ENCODE data around the gene AP3S2.
"Not testable (repeated sequence)": the region's sequence is repeated elsewhere in the genome, so short reads cannot be mapped to it uniquely, and the experiment has no call there.

Gene AP3S2

DNA sequence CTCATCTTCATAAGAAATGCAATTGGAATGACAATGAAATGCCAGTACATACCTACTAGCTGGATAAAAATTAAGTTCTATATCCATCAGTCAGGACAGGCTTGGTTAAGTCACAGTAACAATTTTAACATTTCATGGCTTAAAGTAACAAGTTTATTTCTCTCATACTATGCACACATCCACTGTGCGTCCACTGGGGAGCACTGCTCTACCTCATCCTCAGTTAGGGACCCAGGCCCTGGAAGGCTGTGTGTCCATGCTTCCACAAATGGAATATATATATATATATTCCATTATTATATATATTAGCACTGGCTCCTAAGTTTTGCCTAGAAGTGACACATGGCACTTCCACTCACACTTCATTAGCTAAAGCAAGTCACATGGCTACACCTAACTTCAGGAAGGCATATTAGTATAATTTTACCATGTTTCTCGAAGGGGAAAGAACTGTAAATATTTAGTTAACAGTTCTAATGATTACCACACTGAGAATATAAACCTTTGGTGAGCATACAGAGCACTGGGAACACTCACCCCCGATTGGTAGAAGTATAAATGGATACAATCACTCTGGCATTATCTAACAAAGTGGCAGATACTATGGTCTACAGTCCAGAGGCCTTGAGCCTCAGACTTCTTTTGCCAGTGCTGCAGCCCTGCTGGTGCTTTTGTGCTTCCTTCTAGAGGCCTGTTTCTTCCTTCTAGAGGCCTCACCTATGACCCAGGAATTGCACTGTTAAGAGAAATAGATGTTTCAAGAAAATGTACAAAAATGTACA is 28.6 kb downstream of the AP3S2 start:
- no peak for DNase-seq

DNA sequence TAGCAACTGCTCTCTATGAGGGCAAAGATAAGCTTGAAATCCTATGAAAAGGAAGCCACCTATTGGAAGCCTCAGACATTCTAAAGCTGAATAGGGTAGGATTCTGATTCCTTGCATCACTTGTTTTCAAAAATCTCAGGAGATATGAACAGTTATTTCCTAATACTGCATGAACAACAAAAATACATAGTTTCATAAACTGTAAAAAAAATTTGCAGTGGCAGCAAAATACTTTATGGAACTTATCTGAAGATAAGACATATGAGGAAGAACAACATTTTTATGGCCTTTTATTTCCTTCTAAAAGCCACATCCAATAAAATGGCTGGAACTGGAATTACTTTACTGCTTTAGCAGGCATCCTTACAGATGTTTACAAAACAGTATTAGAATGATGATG is 29.9 kb downstream of the AP3S2 start:
- no peak for DNase-seq

DNA sequence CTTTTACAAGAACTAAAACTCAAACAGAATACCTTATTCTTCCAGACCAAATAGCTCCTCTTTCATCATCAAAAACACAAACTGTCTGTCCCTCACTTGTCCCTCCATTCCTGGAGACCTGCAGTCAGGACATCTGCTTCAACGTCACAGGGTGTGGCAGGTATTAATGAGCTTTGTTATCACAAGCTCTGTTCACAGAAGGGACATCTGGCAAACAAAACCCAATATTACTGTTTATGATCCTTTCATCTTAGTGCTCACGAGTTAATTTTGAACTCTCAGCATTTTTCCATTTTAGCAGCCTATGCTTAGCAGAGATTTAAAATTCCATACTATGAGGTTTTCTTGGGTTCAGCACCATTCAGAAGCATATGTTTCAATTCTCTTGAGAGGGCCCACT is 32.9 kb downstream of the AP3S2 start:
- no peak for DNase-seq

DNA sequence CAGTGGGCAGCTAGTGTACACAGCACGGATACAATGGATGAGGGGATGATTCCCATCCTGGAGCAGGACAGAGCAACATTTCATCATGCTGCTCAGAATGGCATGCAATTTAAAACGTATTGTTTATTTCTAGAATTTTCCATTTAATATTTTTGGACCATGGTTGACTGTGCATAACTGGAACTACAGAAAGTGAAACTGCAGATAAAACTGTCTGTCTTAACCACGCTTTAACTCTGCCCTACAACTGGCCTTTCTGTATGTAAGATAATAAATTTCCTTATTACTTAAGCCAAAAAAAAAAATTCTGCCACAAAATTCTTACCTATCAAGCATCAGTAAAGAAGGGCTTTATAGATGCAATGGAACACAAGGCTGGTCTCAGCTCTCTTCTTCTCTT is 33.4 kb downstream of the AP3S2 start:
- no peak for DNase-seq

DNA sequence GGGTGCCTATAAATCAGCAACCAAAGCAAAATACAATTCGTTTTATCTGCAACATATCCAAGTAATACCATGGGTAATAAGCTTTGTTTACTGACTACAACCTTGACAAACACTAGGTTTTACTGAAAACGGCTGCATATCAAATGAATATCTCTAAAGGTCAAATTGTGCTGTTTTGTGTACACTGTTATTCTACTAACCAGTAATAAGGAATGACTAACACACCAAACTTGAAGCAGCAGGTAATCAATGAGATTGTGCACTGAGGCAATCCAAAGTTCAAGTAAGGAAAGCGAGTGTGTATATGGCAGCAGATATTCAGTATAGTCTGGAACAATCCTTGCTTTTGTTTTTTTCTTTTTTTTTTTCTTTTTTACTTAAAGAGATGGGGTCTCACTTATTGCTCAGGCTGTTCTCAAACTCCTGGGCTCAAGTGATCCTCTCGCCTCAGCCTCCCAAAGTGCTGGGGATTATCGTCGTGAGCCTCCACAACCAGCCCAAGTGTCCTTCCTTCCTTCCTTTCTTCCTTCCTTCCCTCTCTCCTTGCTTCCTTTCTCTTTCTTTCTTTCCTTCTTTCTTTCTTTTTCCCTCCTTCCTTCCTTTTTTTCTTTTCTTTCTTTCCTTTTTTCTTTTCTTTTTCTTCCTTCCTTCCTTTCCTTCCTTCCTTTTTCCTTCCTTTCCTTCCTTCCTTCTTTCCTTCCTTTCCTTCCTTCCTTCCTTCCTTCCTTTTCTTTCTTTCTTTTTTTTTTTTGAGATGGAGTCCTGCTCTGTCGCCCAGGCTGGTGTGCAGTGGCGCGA is 34.9 kb downstream of the AP3S2 start:
- DNase-seq, result no peak

DNA sequence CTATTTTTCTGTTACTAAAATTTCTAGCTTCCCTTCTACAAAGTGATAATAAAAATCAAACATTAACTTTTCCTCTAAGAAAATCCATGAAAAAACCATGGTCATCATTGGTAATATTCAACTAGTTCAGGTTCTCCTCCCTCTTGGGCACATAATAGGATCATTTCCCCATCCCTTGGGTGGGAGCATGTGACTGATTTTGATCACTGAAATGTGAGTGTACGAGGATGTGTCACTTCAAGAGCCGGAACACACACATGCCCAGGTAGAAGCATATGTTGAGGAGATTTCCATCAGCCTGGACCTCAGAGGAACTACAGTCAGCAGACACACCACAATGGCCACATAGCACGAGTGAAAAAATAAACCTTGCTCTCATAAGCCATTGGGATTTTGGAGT is 36.1 kb downstream of the AP3S2 start:
- DNase-seq, result no peak

DNA sequence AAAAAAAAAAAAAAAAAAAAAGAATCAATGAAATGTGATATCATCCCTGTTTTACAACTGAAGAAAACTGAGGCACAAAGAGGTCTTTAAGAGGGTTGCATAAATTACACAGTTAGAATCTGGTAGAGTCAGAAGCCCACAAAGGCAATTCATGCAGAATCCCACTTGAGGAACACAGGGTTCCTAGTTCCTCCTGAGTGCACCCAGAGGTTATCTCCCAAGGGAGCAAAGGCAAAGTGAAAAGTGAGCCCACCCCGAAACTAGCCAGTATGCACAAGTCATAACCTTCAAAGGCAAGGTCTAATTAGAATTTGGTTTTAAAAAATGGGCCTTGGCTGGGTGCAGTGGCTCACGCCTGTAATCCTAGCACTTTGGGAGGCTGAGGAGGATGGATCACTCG is 37.8 kb downstream of the AP3S2 start:
- no peak for DNase-seq

DNA sequence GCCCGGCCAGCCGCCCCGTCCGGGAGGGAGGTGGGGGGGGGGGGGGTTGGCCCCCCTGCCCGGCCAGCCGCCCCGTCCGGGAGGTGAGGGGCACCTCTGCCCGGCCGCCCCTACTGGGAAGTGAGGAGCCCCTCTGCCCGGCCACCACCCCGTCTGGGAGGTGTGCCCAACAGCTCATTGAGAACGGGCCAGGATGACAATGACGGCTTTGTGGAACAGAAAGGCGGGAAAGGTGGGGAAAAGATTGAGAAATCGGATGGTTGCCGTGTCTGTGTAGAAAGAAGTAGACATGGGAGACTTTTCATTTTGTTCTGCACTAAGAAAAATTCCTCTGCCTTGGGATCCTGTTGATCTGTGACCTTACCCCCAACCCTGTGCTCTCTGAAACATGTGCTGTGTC is 38.9 kb downstream of the AP3S2 start:
- DNase-seq, result not testable (repeated sequence)

DNA sequence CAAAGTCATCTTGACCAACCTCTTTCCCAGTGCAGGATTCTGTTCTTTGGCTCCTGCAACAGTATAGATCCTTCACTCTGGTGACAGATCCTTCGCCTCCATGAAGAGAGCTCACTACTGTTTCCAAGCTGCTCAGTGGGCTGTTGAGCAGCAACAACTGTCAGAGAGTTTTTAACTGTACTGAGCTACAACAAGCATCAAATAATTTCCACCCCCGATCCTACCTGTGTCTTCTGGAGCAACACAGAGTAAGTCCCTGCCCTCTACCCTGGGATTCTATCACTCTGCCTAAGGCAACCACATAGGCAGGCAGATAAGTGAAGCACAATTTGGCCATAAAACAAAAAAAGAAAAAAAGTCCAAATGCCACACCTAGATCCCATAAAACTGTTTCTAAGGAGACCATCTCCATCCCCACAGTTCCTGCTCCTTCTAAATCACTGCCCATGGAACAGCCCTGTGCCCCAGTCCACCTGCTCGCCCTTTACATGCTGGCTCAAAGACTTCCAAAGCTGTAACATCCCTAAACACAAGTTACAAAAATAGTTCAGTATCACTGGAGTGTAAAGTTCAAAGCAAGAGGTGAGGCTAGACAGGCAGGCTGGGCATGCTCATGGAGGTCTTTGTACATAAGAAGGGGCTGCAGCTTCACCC is 41.3 kb downstream of the AP3S2 start:
- no peak for DNase-seq

DNA sequence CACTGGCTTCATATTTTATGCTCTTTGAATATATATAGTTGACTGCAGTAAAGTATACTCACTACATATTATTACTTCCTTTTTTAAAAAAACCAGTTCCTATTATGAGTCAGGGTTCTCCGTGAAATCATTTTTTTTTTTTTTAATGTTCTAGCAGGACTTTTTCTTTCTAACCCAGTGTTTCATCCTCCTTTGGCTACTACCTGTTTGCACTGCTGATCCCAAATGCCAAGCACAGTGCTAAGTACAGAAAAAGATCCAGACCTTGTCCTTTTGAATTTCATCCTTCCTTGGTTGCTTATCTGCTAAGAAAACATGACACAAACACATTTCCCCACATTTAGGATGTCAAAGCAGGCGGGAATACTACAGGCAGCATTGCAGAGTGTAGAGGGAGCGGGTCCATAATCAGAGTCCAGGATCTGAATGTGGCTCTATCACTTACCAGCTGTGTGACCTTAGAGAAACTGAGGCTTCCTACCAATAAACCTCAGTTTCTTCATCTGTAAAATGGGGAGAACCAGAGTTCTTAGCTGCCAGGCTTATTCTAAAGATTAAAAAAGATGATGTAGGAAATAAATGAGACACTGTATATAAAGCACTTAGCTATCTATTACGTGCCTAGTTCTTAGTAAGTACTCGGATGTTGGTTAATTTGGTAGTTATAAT is 42.0 kb downstream of the AP3S2 start:
- no peak for DNase-seq

DNA sequence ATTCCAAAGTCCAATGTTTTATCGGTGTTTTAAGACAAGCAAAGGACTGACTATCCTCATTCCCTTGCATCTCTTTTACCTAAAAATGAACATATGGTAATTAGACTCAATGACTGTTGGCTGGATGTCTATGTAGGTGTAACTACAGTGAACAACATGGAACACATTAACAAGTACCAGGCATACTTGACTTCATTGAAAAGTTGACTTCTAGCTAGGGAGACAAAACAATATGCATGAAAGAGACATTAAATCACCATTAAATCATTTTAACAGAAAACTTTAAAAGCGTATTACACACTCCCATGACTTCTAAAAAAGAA is 44.9 kb downstream of the AP3S2 start:
- DNase-seq, result no peak

DNA sequence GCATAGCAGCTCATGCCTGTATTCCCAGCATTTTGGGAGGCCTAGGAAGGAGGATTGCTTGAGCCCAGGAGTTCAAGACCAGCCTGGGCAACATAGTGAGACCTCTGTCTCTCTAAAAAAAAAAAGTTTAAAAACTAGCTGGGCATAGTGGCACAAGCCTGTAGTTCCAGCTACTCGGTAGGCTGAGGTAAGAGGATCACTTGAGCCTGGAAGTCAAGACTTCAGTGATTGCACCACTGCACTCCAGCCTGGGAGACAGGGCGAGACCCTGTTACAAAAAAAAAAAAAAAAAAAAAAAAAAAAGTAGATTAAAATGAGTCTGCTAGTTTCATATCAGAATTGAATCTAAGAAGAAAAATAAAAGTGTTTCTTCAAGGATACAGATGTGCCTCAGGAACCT is 46.7 kb downstream of the AP3S2 start:
- DNase-seq, result no peak

DNA sequence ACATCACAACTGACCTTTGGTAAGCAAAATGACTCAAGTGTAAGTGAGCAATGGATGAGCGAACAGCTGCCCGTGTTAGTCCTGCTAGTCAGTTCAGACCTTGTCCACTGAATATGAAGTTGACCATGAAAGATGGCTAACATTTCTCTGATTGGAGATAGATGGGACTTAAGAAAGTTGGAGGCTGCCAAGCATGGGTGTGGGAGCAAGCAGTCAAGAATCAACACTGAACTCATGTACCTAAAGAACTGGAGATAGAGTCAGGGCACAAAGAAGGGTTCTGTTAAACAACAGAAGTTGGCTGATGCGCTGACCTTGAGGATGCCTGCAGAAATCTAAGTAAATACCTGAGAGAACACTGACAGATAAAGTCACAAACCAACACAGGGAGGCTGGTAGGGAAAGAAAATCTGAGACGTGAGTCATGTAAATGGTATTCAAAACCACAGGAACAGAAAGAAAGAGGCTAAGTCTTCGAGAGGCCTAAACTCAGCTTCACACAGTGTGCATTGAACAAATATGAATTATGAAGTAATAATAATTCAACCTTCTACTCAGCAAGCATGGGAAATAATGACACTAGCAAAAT is 48.4 kb downstream of the AP3S2 start:
- no peak for DNase-seq

DNA sequence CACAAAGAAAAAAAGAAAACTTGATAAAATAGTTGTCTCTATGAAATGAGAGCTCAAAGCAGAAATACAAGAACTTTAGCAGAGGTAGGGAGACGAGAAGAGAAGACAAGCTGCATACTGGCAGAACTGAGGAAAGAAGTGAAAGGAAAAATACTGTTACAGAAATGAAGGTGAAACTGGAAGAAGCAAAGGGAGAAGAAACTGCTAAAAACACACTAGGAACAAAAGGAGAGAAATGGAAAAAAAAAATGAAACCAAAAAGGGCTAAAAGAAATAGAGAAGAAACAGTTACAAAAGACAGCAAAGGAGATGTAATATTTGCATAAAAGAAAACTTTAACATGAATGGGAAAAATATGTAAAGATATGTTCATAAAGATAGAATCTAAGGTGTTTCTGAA is 51.8 kb downstream of the AP3S2 start:
- DNase-seq, result no peak

DNA sequence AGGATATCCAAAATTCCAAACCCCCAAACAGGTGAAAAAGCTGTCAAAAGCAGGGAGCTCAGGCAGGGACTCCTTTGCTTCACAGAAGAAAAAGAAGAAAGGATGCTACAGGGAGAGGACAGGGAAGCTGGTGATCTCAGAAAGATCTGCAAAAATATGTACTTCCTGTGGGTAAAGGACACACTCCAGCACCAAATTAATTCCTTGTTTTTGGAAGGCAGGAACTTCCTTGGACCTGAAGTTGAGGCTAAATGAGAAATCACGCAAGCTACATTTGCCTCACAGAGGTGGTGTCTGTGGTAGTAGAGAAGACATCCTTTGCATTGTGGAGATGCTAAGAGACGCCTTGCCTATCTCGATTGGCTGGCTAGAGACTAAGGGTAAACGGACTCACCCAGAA is 52.5 kb downstream of the AP3S2 start:
- no peak for DNase-seq

DNA sequence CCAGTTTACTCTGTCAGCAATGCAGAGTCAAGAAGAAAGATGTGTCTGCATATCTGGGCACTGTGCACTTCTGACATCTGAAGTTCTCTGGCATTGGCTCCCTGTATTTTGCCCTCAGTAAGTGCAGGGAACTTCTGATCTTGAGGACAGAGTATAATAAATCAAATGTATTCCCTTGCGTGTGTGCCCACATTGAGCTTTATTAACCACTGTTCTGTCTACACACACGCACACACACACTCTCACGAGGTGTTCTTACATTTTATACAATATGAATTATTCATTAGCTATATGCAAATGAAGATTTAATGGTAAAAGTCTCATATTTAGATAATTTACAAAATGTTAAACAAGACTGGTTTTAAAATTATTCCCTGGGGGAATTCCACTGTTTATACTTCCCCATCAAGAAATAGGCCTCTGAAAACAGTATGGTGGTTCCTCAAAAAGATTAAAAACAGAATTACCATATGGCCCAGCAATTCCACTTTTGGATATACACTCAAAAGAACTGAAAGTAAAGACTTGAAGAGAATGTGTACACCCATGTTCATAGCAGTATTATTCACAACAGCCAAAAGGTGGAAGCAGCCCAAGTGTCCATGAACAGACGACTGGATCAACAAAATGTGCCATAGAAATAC is 54.5 kb downstream of the AP3S2 start:
- no peak for DNase-seq

DNA sequence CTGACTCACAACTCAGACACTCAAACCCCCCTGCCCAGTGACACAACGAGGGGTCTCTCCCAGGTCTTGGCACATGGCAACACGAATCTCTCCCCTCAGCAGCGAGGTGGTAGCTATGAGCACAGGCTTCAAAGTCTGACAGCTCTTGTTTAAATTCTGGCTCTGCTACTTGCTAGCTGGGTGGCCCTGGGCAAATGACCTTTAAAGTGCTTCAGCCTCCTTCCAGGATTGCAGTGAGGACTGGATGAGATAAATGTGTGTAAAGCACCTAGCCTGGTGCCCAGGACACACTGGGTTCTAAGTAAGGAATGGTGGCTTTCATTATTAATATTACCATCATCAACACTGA is 56.0 kb downstream of the AP3S2 start:
- DNase-seq, result no peak

DNA sequence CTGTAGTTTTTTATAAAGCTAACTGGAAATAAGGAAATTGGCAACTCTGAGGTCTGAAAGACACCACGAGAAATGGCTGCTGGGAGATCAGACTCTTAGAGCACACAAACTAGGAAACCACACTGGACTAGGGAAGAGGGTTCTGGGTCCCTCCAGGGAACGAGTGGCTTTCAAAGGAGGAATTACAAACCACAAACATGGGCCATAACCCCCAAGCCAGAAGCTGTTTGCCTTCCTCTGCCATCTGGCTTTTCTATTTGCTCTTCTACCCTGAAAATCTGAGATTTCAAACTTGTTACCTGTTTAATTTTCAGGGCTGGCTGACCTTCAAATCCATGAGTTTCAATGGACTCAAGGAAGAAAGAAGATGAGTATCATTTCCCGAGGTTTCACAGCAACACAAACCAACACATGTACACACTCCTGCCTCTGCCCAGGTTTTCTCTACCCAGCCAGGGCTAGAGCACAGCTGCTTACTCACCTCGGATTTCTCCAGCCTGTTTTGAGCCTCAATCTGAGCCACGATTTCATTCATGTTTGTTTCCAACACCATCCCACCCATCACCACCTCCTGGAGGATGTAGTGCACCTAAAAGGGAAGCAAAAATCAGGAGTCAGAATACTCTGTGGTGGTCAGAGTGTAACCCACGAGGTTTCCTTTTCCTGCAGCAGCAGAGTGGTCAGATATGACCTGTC is 56.5 kb downstream of the AP3S2 start:
- DNase-seq, result no peak

DNA sequence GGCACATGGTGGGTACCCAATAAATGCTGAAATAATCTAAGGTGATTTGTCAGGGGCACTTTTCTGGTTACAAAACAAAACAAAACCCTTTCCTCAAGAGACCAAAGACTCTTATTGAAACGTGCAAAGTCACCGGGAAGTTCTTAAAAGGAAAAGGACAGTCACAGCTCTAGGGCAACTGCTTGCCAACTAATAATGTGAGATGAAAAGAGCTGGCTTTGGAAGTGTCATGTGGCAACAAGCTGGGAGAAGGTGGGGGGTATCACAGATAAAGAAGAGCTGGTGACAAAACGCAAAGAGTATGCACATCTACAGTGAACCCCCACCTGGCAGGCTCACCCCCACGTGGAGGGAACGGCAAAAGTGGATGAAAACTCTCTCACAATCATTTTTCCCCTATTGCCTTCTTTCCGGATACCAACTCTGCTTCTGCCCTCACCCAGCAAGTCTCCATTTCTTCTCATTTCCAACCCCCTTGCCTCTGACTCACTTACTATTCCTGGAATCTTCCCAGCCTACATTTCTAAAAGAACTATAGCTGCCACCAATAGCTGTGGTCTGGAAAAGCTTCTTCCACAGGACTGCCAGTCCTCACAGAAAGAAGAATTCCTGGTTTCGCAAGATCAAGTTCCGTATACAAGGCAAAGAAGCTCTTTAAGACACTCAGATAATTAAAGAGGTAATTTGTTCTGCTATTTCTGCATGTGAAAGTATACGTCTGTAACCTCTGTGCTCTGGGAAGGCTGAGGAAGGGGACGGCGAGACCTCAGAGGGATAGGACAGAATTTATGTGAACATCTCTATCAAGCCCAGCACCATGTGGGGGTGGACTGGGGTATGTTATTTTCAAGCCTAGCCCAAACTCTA is 57.3 kb downstream of the AP3S2 start:
- no peak for DNase-seq

DNA sequence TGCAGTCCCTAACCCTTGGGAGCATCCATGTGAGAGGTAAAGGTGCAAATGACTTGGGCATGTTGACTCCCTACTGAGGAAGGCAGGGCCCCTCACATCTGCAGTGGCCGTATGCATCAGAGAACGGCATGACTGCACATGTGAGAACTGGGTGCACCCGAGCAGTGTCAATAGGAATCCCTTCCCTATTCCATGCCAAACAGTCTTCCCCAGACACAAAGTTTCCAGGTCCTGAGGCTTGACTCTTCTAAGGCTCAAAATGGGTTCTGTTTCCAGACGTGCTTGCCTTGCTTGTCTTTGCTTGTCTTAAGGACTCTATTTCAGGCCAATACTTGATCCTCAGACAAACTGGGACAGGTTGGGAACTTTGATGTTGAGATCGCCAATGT is 58.6 kb downstream of the AP3S2 start:
- no peak for DNase-seq
